A673 (cell line): ENCODE results near the gene SOD2.

Experiments used
- CTCF ChIP-seq: fragments of 300-800, 200-600 bp; sonication (generic); conservative IDR thresholded peaks from 2 replicates; pipeline ENCODE4 v1.5.1; 2017; ENCODE audit warnings: low read depth, mild to moderate bottlenecking, antibody characterized with exemption, low read length, moderate library complexity, mixed read lengths
- EZH2 ChIP-seq: fragments of 200-600 bp; sonication (generic); IDR thresholded peaks from 2 replicates; pipeline ENCODE4 v1.6.1; 2017; ENCODE audit warnings: borderline replicate concordance, low read depth, mild to moderate bottlenecking, mixed read lengths, antibody characterized with exemption, low read length; ENCODE audit not compliant: poor library complexity, severe bottlenecking

- TF ChIP-seq CTCF (no peak), EZH2 (no peak)
Measured at GRCh38 chr6:159686040-159686439, 7.0 kb downstream of the SOD2 start.
